Common myeloid progenitor, CD34-positive (primary cell): ENCODE data around the gene PTPRM.
"Not testable (repeated sequence)": the region's sequence is repeated elsewhere in the genome, so short reads cannot be mapped to it uniquely, and the experiment has no call there.

Experiments
- CTCF ChIA-PET: fragments of 350-600 bp; sonication (Branson Sonifier 250); formaldehyde crosslinking; loops from one replicate; lab custom pipeline; 2021; ENCODE audit warnings: antibody characterized with exemption; lab: Charles Lee
- POLR2A ChIA-PET: fragments of 350-600 bp; sonication (Branson Sonifier 250); formaldehyde crosslinking; loops from one replicate; lab custom pipeline; 2021; ENCODE audit warnings: antibody characterized with exemption; lab: Charles Lee
- DNase-seq, 3 donors: peaks; one replicate each; pipeline versions ENCODE4 v3.0.0 to v3.0.0-alpha.2; 2013
- H3K27ac ChIP-seq, 2 experiments: 1 replicate in 1 of 2; 2 replicates in 1 of 2; pipeline ENCODE4 v1.7.0; 2013; ENCODE audit warnings: inconsistent platforms in 2 of 2, low read length in 2 of 2, mild to moderate bottlenecking in 2 of 2, low read depth in 1 of 2, moderate library complexity in 1 of 2; ENCODE audit not compliant: severe bottlenecking in 2 of 2, insufficient read depth in 1 of 2, poor library complexity in 1 of 2
- H3K27me3 ChIP-seq, 5 experiments: replicated peaks in 2 of 5; 1 replicate in 3 of 5; 2 replicates in 2 of 5; pipeline versions ENCODE4 v1.6.1 to v1.7.0; 2013; ENCODE audit warnings: low read length in 4 of 5, mild to moderate bottlenecking in 2 of 5, moderate library complexity in 2 of 5, inconsistent platforms in 1 of 5; ENCODE audit not compliant: insufficient read depth in 5 of 5, control insufficient read depth in 4 of 5
- H3K36me3 ChIP-seq, 4 experiments: 1 replicate in 2 of 4; 2 replicates in 2 of 4; pipeline versions ENCODE4 v1.6.1 to v1.7.0; 2013; ENCODE audit warnings: low read length in 3 of 4, control low read depth in 1 of 4, mild to moderate bottlenecking in 1 of 4; ENCODE audit not compliant: control insufficient read depth in 4 of 4, insufficient read depth in 4 of 4
- H3K4me1 ChIP-seq, 4 experiments: 1 replicate in 3 of 4; 2 replicates in 1 of 4; pipeline versions ENCODE4 v1.6.1 to v1.7.1; 2013; ENCODE audit warnings: low read length in 3 of 4, mild to moderate bottlenecking in 3 of 4, control low read depth in 1 of 4, inconsistent platforms in 1 of 4, moderate library complexity in 1 of 4; ENCODE audit not compliant: control insufficient read depth in 4 of 4, insufficient read depth in 4 of 4; ENCODE audit errors: control extremely low read depth in 1 of 4
- H3K4me3 ChIP-seq, 7 experiments: 1 replicate in 4 of 7; 2 replicates in 3 of 7; pipeline versions ENCODE4 v1.5.1 to v1.7.0; 2013; ENCODE audit warnings: mild to moderate bottlenecking in 7 of 7, low read length in 6 of 7, moderate library complexity in 6 of 7, inconsistent platforms in 2 of 7, low read depth in 2 of 7, control low read depth in 1 of 7; ENCODE audit not compliant: insufficient read depth in 4 of 7, control insufficient read depth in 1 of 7; ENCODE audit errors: extremely low read depth in 1 of 7
- H3K9me3 ChIP-seq, 5 experiments: 1 replicate in 4 of 5; 2 replicates in 1 of 5; pipeline versions ENCODE4 v1.6.1 to v1.7.1; 2013; ENCODE audit warnings: low read length in 4 of 5, mild to moderate bottlenecking in 2 of 5, inconsistent platforms in 1 of 5, low read depth in 1 of 5, moderate library complexity in 1 of 5; ENCODE audit not compliant: control insufficient read depth in 4 of 5, insufficient read depth in 2 of 5; ENCODE audit errors: control extremely low read depth in 1 of 5
- WGBS: methylation state at CpG from one replicate; pipeline ENCODE4 v1.1.5; 2013; ENCODE audit not compliant: insufficient coverage; 5-methylcytosine and 5-hydroxymethylcytosine counted together

The PTPRM gene

DNA sequence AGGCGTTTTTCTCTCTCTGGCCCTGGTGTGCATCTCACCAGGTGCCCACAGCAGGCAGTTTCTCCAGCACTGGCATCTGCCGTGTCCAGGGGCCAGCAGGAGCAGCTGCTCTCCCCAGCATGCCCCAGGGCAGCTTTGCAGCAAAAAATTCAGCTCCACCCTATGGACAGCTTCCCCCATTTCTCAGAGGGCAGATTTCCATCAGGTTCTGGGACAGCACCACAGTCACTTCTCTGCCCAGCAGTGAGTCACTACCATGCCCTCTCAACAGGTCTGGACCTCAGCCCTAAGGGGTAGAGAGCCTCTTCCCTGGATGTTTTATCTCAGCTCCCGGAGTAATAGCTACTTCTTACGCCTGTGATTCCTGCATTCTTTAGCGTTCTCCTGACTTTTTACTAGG, 871.9 kb downstream of the PTPRM start:
- POLR2A ChIA-PET: no interaction called here
- no peaks in the 10 kb centered on the region for H3K36me3 ChIP-seq
- H3K4me3 ChIP-seq: no peak overlapping the region
- CTCF ChIA-PET: no interaction called here
- DNase-seq: no peak
- H3K4me1 ChIP-seq: no peaks in the 10 kb centered on the region
- H3K27ac ChIP-seq: no peak overlapping the region
- 98% methylated on average over 3 of the region's 5 CpGs for WGBS
- H3K27me3 ChIP-seq: no peaks in the 10 kb centered on the region
- peaks cover 0 to 15% (median 6%) of the 10 kb centered on the region in 5 experiments for H3K9me3 ChIP-seq

DNA sequence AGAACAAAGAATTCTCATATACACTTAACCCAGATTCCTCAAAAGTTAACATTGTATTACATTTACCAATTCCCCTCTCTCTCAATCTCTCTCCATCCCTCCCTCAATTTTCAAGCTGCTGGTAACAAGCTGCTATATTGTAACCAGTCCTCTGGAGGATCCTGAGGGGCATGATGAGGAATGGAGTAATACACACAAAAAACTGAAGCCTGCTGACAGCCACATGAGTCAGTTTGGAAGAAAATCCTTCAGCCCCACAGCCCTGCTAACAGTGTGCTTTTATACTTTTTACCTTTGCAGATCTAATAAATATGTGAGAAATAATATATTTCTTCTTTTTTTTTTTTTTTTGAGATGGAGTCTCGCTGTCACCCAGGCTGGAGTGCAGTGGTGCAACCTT, 876.4 kb downstream of the PTPRM start:
- DNase-seq: no peak
- Histone ChIP-seq H3K27ac (no peak overlapping the region), H3K9me3 (peaks cover 0 to 15% (median 6%) of the 10 kb centered on the region in 5 experiments), H3K4me3 (no peak overlapping the region), H3K4me1 (no peaks in the 10 kb centered on the region), H3K36me3 (no peaks in the 10 kb centered on the region), H3K27me3 (no peaks in the 10 kb centered on the region)
- WGBS: no CpG with 5 or more reads among the region's 1 CpG
- ChIA-PET POLR2A (no interaction called here), CTCF (no interaction called here)

DNA sequence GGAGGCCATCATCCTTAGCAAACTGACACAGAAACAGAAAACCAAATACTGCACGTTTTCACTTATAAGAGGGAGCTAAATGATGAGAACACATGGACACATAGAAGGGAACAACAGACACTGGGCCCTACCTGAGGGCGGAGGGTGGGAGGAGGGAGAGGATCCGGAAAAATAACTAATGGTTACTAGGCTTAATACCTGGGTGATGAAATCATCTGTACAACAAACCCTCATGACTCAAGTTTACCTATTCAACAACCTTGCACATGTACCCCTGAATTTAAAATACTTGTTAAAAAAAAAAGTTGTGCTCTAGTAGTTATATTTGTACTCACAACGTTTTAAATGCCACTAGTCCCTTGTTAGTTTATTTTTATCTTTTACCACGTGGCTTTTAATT, 879.8 kb downstream of the PTPRM start:
- DNase-seq, CTCF ChIA-PET, H3K36me3 ChIP-seq, H3K4me3 ChIP-seq, H3K4me1 ChIP-seq, H3K27ac ChIP-seq, POLR2A ChIA-PET, H3K9me3 ChIP-seq, H3K27me3 ChIP-seq: not testable (repeated sequence)
- WGBS: 87% methylated on average over 2 of the region's 5 CpGs

DNA sequence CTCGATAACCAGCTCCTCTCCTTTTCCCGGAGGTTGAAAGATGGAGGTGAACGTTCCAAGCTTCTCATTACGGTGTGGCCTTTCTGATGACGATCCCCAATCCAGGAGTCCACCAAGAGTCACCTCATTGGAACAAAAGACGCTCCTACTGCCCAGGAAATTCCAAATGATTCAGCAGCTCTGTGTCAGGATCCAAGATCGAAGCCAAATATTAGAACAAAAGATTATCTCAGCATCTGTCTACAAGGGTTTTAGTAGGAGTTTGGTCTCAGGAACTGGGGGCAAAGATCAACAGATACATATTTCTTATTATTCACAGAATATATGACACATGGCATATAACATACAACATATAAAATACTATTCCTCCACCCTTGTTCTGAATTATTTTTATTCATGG, 881.0 kb downstream of the PTPRM start:
- DNase-seq: no peak
- H3K27ac ChIP-seq: no peak overlapping the region
- ChIA-PET CTCF (interaction anchor here (1.3 kb wide), 1 partner anchor 58 kb away, joined by 3 read pairs; no protein-coding TSS in a partner anchor), POLR2A (no interaction called here)
- WGBS: 92% methylated on average over 6 of the region's 7 CpGs
- H3K36me3 ChIP-seq: no peaks in the 10 kb centered on the region
- no peaks in the 10 kb centered on the region for H3K4me1 ChIP-seq
- H3K27me3 ChIP-seq: no peaks in the 10 kb centered on the region
- H3K4me3 ChIP-seq: no peak overlapping the region
- H3K9me3 ChIP-seq: no peaks in the 10 kb centered on the region

DNA sequence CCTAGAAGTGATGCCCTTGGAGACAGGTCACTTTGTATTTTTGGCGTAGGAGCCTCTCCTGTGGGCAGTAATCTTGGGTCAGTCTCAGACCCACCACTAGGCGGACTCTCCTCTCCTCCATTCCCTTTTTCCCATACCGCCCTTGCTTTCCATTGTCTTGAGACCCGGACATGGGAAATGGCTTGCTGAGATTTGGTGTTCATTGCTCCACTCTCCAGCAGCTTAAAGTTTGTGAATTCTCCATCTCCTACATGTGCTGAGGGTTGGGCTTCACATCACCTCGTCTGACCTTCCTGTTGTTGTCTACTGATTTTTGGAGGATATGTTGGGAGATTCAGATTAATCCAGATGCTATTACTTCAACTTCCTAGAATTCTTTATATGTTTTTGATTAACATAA, 882.9 kb downstream of the PTPRM start:
- WGBS: 97% methylated on average over 4 of the region's 5 CpGs
- no peaks in the 10 kb centered on the region for H3K27me3 ChIP-seq
- H3K4me1 ChIP-seq: no peaks in the 10 kb centered on the region
- ChIA-PET CTCF (no interaction called here), POLR2A (no interaction called here)
- no peaks in the 10 kb centered on the region for H3K36me3 ChIP-seq
- DNase-seq: no peak
- H3K27ac ChIP-seq: no peak overlapping the region
- H3K4me3 ChIP-seq: no peak overlapping the region
- no peaks in the 10 kb centered on the region for H3K9me3 ChIP-seq

DNA sequence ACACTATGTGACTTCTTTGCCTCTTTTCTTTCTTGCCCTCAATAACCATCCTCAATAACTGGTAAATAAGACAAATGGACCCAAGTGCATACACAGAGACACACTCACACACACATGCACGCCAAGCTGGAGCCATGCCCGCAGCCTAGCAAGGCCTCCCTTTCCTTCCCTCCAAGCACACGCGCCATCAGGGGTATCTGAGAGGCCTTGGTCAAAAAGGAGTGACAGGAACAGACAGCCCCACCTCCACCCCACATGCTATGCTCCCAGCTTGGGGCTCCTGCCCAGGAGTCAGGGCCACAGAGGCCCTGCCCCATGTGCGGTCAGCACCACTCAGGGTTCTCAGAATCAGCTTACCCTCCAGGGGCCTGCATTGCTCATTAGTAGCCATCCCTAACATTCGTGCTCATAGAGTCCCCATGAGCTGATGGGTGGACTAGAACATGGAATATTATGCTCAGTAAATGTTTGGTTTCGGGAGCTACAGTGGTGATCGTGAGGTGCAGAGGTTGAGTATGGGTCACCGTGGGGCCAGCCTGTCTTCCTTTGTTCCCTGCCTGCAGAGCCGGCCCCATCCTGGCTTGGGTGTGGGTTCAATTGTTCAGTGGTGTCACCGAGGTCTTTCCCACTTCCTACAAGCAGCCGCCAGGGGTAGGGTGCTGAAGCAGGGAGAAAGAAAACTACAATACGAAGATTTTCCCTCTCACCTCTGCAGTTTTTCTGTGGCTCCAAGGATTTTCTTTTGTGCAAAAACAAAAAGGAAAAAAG, 884.0 kb downstream of the PTPRM start:
- 100% methylated on average over 3 of the region's 13 CpGs for WGBS
- H3K4me3 ChIP-seq: no peak overlapping the region
- H3K36me3 ChIP-seq: no peaks in the 10 kb centered on the region
- H3K4me1 ChIP-seq: peaks cover 0 to 10% (median 5%) of the 10 kb centered on the region in 4 experiments
- POLR2A ChIA-PET: no interaction called here
- no peak for DNase-seq
- CTCF ChIA-PET: no interaction called here
- H3K9me3 ChIP-seq: no peaks in the 10 kb centered on the region
- H3K27me3 ChIP-seq: no peaks in the 10 kb centered on the region
- no peak overlapping the region for H3K27ac ChIP-seq

DNA sequence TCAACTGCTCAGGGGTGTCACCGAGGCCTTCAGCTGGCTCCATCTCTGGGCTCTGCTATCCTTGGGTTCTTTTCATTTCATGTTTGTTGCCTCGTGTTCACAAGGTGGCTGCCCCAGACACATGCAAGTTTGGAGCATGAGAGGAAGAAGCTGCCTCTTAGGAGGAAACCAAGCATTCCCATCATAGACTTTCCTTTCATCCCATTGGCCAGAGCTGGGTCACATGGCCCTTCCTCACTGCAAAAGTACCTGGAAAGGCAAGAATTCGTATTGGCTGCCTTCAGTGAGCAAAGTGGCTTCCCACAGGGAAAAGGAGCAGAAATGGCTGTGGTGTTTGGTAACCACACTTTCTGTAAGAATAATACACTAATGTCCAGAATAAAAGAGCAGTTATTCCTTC, 886.4 kb downstream of the PTPRM start:
- 78% methylated on average over 1 of the region's 3 CpGs for WGBS
- peaks cover 0 to 11% (median 7%) of the 10 kb centered on the region in 4 experiments for H3K4me1 ChIP-seq
- DNase-seq: no peak
- no peaks in the 10 kb centered on the region for H3K9me3 ChIP-seq
- no peak overlapping the region for H3K27ac ChIP-seq
- ChIA-PET POLR2A (no interaction called here), CTCF (interaction anchor here (1.1 kb wide), 1 partner anchor 28 kb away, joined by 3 read pairs; no protein-coding TSS in a partner anchor)
- no peak overlapping the region for H3K4me3 ChIP-seq
- H3K27me3 ChIP-seq: no peaks in the 10 kb centered on the region
- no peaks in the 10 kb centered on the region for H3K36me3 ChIP-seq
